ENCODE measurements around the gene KIF1B. TPM values are rescaled to one million over a fixed set of nuclear protein-coding genes. Genes with fewer than 3 reads are reported as not detected.
"Not testable (repeated sequence)": the region's sequence is repeated elsewhere in the genome, so short reads cannot be mapped to it uniquely, and the experiment has no call there.

Gene KIF1B
- total RNA-seq, 1 donor from 2014 or later: 42.1 TPM

DNA sequence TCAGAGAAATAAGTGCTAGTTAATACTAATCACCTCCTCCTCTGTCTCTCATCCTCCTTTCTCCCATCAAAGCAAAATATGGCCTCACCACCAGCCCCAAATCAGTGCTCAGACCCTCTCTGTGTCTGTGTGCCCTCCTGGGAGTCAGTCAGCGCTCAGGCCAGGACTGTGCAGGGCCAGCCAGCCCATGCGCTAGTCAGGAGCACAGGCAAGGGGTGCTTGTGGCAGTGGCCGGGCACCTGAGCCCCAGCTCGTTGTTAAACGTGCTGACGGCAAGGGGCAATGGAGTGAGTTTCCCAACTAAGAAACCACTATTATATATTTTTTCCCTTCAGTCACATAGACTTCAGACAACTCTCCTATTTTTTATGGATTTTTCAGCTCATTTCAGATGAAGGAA, 169.3 kb downstream of the KIF1B start:
- DNase-seq (ENCODE audit: extremely low read depth, low read depth, low spot score): no peak

DNA sequence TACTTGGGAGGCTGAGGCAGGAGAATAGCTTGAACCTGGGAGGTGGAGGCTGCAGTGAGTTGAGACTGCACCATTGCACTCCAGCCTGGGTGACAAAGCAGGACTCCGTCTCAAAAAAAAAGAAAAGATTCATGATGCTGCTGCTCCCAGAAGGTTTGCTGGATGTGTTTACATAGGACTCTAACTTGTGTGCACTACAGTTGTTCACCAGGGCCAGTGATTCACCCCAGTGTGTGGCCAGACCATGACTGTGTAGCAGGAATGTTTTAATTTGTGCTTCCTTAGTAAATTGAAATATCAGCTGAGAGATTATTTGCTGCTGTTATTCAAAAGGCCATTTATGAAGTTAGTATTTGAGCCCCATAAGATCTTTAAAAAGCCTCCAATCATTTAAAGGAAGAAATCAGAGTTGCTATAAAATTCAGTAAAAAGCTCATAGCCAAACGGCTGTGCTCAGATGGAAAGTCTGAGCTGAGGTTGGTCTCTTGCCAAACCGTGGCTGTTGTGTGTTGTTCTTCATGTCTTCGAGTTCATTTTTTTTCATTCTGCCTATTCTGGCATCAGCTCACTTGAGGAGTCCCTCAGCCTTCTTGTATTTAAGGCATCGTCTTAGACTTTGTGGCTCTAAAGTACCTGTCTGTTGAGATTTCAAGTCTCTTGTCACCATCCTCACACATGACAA, 170.4 kb downstream of the KIF1B start:
- DNase-seq (ENCODE audit: extremely low read depth, low read depth, low spot score): no peak

DNA sequence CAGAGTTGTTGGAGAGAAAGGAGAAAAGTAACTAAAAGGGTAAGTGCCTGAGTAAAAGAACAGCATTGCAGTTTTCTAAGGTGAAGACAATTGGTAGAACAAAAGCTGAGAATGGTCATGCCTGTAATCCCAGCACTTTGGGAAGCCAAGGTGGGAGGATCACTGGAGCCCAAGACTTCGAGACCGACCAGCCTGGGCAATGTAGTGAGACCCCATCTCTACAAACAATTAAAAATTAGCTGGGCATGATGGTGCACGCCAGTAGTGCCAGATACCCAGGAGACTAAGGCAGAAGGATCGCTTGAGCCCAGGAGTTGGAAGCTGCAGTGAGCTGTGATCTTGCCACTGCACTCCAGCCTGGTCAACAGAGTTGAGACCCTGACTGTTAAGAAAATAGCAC, 173.3 kb downstream of the KIF1B start:
- DNase-seq (ENCODE audit: extremely low read depth, low read depth, low spot score): no peak

DNA sequence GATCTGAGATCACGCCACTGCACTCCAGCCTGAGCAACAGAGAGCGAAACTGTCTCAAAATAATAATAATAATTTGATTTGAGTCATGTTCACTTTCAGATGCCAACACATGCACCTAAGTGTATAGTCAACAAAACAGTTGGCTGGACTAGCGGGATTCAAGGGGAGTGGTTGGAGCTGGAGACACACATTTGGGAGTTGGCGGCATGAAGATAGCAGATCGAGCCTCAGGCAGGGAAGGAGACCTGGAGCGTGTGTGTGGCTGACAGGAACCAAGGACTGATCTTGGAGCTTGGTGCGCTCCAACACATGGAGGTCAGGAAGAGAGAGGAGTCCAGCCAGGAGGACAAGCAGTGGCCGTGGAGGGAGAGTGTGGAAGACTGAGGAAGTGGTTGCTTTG, 173.8 kb downstream of the KIF1B start:
- DNase-seq (ENCODE audit: extremely low read depth, low read depth, low spot score): no peak

DNA sequence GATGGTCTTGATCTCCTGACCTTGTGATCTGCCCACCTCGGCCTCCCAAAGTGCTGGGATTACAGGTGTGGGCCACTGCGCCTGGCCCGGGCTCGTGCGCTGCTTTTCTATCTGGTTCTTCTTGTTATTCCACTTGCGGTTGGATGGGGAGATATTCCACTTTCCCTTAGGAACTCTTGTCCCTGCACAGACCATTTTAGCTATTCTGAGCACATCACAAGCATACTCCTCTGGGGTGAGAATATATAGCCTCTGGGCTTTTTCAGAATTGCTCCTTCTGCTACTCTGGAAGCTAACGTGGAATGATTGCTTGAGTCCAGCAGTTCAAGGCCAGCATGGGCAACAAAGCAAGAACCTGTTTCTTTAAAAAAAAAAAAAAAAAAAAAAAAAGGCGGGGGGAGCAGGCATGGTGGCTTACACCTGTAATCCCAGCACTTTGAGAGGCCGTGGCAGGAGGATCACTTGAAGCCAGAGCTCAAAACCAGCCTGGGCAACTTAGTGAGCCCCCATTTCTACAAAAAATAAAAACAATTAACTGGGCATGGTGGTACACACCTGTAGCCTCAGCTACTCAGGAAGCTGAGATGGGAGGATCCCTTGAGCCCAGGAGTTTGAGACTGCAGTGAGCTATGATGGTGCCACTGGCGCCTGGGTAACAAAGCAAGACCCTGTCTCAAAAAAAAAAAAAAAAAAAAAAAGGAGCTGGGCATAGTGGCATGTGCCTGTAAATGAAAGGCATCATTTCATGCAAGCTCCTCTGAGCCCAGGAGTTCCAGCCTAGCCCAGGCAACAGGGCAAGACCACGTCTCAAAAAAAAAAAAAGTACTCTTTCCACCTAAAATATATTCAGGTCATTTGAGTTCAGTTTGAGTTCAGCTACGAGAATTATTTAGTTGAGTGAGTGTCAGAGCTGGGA, 176.6 kb downstream of the KIF1B start:
- no peak for DNase-seq (ENCODE audit: extremely low read depth, low read depth, low spot score)

DNA sequence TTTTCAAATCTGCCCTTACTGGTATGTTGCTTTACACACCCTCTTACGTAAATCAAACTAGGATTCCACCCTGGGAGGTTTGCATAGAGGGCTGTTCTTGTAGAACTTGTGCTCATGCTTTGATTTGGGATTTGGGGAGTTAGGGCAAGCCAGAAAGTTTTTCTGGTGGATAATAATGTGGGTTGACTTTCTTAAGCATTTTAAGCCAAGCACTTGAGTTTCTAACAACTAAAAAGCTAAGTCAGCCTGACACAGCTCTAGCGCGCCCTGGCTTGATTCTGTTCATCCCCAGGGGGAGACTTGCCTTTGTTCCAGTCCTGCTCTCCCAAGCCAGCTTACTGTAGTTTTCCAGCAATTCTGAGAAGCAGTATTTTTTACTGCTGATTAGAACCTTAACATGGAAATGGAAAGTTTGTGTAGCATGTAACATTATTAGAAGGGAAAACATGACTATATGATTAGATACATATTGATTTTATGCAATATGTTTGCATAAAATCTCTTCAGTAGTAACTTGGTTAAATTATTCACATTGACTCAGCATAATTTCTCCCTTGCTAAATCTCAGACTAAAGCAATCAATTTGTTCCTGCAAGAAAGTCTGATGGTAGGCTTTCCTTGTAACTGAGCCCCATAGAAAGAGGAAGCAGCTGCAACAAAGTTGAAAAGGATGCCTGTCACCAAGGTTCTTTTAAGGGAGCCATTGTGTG, 177.5 kb downstream of the KIF1B start:
- DNase-seq (ENCODE audit: extremely low read depth, low read depth, low spot score): no peak

DNA sequence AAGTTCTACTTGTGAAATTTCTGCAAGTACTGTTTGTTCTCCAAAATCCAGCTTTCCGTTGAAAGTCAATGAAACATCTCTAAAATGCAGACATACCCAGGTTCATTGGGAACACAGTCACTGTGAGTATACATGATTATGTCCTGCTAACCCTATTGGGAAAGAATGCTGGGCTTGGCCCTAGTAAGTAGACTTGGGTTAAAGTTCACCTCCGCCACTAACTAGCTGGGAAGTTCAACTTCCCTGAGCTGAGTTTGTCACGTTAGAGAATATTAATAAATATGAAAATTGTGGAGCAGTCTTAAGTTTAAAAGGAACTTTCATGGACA, 178.0 kb downstream of the KIF1B start:
- no peak for DNase-seq (ENCODE audit: extremely low read depth, low read depth, low spot score)

DNA sequence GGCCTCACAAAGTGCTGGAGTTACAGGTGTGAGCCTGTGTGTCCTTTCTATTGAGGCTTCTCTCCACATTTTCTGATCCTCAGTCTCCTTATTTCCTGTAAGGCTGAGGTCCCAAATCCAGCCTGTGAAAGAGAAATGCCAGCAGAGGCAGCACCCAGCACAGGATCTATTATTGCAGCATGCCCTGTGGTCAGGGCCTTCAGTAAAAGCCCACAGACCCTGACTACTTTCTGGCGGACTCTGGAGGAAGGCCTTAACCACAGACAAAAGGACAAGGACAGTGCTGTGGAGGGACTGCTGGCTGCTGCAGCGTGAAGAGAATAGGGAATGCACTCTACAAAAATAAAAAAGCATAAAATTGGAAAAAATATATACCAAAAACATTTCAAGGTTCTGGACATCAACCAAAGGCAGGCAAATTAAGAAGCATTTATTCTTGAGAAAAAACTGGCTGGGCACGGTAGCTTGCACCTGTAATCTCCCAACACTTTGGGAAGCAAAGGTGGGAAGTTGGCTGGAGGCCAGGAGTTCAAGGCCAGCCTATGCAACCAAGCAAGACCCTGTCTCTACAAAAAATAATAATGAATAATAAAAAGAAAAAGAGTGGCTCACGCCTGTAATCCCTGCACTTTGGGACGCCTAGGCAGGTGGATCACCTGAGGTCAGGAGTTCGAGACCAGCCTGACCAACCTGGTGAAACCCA, 179.1 kb downstream of the KIF1B start:
- DNase-seq (ENCODE audit: extremely low read depth, low read depth, low spot score): no peak

DNA sequence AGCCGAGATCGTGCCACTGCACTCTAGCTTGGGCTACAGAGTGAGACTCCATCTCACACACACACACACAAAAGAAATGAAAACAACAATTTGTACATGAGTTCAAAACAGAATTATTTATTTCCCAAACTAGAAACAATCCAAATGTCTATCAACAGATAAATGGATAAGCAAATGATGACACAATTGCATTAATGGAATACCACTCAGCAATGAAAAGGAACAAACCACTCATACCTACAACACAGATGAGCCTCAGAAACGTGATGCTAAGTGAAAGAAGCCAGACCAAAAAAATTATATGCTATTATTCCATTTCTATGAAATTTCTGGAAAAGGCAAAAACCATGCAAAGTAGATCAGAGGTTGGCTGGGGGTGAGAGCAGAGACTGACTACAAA, 186.5 kb downstream of the KIF1B start:
- no peak for DNase-seq (ENCODE audit: extremely low read depth, low read depth, low spot score)

DNA sequence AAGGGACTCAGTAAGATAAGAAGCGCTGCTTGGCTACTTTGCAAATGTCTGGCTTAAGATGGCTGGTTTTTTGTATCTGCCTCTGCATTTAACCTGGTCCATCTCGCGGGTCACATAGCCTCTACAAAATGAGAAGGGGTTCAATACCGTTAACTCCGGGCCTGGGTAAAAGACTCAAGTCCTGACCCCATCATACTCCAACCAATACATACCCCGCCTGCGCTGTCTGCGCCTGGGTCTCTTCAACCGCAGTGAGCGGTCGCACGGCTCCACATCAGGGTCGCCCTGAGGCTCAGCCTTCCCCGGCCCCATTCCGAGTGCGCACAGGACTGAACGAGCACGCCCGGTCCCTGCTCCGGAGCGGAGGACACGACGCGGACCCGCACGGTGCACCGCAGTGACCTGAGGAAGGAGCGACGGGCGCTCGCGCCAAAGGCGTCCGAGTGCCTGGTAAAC, 187.9 kb downstream of the KIF1B start:
- DNase-seq (ENCODE audit: extremely low read depth, low read depth, low spot score): no peak

DNA sequence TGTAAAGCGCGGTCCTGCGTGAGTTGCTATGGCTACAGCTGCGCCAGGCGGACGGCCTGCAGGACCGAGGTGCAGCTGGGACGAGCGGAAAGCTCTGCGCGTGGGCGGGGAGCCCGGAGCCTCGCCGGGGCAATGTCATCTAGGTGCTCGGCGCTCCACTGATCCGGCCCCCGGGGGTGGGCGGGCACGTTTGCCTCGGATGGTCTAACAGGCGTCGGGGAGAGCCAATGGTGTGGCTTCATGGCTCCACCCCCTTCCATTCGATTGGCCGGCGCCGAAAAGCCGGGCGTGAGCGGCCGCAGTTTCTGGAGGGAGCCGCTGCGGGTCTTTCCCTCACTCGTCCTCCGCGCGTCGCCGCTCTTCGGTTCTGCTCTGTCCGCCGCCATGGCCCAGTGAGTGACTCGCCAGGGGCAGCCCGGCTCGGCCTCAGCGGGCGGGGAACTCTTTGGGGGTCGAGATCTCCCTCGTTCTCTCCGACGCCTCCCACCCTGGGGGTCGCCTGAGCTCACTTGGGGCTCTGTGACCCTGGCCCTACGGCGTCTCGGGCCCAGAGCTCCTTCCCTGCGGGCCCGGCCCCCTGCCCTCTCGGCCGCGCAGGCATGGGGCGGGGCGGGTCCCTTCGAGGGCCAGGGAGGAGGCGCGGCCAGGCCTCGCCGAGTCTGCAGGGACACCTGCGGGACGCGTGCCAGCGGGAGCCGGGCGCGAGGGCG, 188.5 kb downstream of the KIF1B start, which contains the start of gene PGD:
PGD (plus strand) TSS at position 331 of the 710 bp plus-strand sequence; CDS start at position 385, 54 bp downstream.
- DNase-seq (ENCODE audit: extremely low read depth, low read depth, low spot score): peak; percentile 55

DNA sequence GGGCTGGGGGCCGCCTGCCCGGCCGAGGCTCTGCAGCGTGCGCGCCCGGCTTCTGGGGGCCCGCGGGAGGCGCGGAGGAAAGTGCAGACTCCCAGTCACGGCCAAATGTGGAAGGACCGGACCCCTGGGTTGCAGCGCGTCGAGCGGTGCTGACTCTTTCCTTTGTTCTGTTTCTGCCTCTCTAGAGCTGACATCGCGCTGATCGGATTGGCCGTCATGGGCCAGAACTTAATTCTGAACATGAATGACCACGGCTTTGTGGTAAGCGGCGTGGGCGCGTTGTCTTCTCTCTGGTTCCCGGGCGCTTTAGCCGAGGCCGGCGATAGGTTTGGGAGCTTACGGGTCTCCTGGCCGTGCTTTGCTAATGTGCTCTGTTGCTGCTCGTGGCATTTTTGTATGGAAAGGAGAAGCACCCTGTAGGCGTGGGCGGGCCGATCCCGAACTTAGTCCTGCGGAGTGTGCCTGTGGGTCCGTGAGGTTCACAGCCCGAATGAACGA, 189.1 kb downstream of the KIF1B start:
- DNase-seq (ENCODE audit: extremely low read depth, low read depth, low spot score): no peak

DNA sequence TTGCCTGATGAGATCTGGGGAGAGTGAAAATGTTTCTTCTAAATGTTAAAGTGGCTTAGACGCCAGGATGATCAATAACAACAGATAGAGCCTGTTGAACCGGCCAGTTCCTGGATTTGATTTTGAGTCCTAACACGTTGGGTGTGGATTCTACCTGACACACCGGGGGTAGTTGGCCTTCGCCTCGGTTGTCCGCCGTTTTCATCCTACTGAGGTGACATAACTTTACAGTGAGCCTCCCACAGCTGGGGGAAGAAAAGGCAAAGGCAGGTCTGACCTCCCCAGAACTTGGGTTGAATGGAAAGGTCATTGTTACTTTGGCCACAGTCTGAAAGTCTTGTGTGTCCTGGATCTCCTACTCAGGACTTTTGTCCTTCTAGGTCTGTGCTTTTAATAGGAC, 189.6 kb downstream of the KIF1B start:
- no peak for DNase-seq (ENCODE audit: extremely low read depth, low read depth, low spot score)

DNA sequence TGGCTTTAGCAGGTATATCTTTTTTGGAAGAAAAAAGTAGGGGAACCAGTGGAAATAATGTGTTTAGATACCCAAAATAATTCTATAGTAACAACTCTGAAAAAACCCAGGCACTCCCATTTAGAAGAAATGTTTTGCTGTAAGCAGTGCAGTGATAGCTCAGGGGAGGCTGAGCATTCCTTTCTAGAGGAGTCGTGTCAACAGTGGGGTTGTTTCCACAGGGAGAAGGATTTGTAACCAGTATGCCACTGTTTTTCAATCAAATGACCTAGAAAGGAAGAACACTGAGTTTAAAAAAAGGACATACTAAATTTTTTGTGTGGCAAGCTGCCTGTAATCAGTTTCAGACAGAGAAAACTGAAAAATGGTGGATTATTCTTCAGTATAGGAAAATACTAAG, 190.9 kb downstream of the KIF1B start:
- DNase-seq (ENCODE audit: extremely low read depth, low read depth, low spot score): no peak

DNA sequence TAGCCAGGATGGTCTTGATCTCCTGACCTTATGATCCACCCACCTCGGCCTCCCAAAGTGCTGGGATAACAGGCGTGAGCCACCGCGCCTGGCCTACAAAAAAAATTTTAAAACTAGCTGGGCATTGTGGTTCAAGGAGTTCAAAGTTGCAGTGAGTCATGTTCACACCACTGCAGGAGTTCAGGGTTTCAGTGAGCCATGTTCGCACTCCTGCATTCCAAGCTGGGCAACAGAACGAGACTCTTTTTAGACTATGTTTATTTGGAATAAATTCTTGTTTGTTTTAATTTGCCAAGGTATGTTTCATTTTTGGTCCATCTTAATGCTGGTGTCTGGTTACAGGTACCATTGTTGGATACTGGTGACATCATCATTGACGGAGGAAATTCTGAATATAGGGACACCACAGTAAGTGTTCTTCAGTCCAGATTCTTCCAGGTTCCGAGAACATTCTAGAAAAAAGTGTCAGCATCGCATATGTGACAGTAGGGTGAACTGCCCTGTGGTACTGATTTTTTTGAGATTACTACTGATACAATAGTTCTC, 192.4 kb downstream of the KIF1B start:
- no peak for DNase-seq (ENCODE audit: extremely low read depth, low read depth, low spot score)

DNA sequence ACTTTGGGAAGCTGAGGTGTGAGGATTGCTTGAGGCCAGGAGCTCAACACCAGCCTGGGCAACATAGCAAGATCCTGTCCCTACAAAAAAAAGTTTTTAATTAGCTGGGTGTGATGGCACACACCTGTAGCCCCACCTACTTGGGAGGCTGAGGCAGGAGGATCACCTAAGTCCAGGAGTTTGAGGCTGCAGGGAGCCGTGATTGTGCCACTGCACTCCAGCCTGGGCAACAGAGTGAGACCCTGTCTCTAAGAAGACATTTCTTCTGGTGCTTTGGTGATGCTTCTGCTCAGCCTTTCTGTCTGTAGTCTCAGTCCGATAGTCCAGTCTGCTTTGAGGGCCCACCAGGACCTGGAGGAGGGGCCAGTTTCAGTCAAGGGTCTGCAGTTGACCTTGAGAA, 196.8 kb downstream of the KIF1B start:
- DNase-seq (ENCODE audit: extremely low read depth, low read depth, low spot score): no peak

DNA sequence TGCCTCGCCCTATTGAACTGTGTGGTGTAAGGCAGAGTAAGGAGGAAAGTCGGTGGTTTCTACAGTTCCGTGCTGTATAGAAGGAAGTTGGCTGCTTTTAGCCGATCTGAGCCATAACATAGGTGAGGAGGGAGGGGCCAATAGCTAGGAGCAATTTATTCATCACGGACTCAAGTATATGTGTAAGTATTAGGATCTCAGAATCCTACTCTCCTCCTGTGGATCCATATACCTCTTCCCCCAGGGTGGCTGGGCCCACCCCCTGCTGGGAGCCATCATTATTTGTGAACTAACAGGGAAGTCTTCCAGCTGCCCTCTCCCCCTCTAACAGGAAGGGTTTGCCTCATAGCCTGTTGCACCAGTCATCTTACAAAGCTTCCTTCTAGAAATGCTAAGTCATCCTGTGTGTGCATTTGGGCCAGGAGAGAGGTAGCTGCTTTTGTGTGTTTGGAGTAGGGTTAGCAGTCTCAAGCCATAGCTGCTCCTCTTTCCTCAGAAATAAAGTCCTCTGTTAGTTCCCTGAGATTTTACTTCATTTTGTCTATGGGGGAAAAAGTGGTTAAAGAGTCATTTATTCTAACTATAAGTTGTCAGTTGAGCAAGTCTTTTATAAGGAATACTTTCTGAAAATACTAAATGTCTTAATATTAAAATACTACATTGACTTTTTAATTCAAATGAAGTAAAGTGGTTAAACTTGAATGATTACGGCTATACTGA, 205.0 kb downstream of the KIF1B start:
- no peak for DNase-seq (ENCODE audit: extremely low read depth, low read depth, low spot score)

DNA sequence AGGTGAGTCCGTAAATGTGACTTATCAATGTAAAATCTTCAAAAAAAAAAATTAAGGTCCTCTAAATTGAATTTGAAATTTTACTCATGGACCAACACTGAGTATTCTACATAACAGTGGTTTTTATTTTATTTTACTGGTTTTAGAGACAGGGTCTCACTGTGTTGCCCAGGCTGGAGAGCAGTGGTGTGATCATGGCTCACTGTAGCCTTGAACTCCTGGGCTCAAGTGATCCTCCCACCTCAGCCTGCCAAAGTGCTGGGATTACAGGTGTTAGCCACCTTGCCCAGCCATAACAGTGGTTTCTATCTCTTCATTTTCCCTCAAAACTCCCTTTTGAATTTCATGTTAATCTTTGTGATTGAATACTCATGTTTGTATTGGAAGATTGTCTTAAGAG, 205.6 kb downstream of the KIF1B start:
- not testable (repeated sequence) for DNase-seq (ENCODE audit: extremely low read depth, low read depth, low spot score)

DNA sequence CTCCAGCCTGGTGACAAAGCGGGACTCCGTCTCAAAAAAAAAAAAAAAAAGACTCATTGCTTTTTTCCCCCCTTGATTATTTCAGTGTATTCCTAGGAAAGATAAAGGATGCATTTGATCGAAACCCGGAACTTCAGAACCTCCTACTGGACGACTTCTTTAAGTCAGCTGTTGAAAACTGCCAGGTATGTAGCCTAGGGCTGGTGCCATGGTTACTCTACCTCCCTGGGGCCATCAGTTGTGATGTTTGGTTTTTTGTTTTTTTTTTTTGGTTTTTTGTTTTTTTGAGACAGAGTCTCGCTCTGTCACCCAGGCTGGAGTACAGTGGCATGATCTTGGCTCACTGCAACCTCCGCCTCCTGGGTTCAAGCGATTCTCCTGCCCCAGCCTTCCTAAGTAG, 208.4 kb downstream of the KIF1B start:
- DNase-seq (ENCODE audit: extremely low read depth, low read depth, low spot score): not testable (repeated sequence)
